HL-60 (cell line): ENCODE results near the gene ZNF891.

ENCODE experiments used
- DNase-seq, 2 experiments: peaks; one replicate each; pipeline ENCODE4 v3.0.0-alpha.2; 2010 to 2020; ENCODE audit warnings: low read depth in 1 of 2, low spot score in 1 of 2
- H3K27ac ChIP-seq: fragments of 250-450 bp; sonication (Bioruptor Pico); replicated peaks from 2 replicates; pipeline ENCODE4 v1.5.1; 2020; ENCODE audit warnings: mild to moderate bottlenecking, moderate library complexity
- H3K27me3 ChIP-seq: fragments of 250-450 bp; sonication (Bioruptor Pico); 2 replicates; pipeline ENCODE4 v1.5.1; 2021; ENCODE audit warnings: mild to moderate bottlenecking, moderate library complexity; ENCODE audit not compliant: insufficient read depth, poor library complexity, severe bottlenecking
- H3K4me3 ChIP-seq: replicated peaks from 2 replicates; pipeline ENCODE4 v1.5.1; 2011; ENCODE audit warnings: mild to moderate bottlenecking, control low read depth, low read length; ENCODE audit not compliant: insufficient read depth
- CTCF ChIP-seq: IDR thresholded peaks from one replicate; pipeline ENCODE4 v1.5.1; 2011; ENCODE audit warnings: low read length, control low read depth, inconsistent platforms; ENCODE audit not compliant: insufficient read depth
- GABPA ChIP-seq: IDR thresholded peaks from 2 replicates; pipeline ENCODE4 v1.6.1; 2012; ENCODE audit warnings: low read depth
- POLR2AphosphoS5 ChIP-seq: IDR thresholded peaks from 2 replicates; pipeline ENCODE4 v1.6.1; 2012; ENCODE audit warnings: low read depth
- REST ChIP-seq: IDR thresholded peaks from 2 replicates; pipeline ENCODE4 v1.6.1; 2012; ENCODE audit warnings: low read depth; ENCODE audit not compliant: insufficient replicate concordance
- SPI1 ChIP-seq: IDR thresholded peaks from 2 replicates; pipeline ENCODE4 v1.6.1; 2012; ENCODE audit warnings: low read depth, mild to moderate bottlenecking, borderline replicate concordance

Gene ZNF891

GRCh38 chr12:133106253-133106652, 23.8 kb downstream of the ZNF891 start:
- TF ChIP-seq REST (no peak), SPI1 (no peak), GABPA (no peak), POLR2AphosphoS5 (peak; percentile 14; the same call in 1 of the 2 replicates), CTCF (no peak)
- no peak for DNase-seq
- Histone ChIP-seq H3K27me3 (no peaks in the 10 kb centered on the region), H3K27ac (no peak overlapping the region), H3K4me3 (no peak overlapping the region)

- no peak overlapping the region for H3K4me3 ChIP-seq
Measured at GRCh38 chr12:133105620-133106019, 24.5 kb downstream of the ZNF891 start.

GRCh38 chr12:133083345-133083744, 46.7 kb downstream of the ZNF891 start:
- no peak overlapping the region for H3K27ac ChIP-seq
- no peak overlapping the region for H3K4me3 ChIP-seq
- no peaks in the 10 kb centered on the region for H3K27me3 ChIP-seq
- no peak for TF ChIP-seq SPI1
- no peak for TF ChIP-seq GABPA
- no peak for TF ChIP-seq CTCF
- TF ChIP-seq REST: no peak
- TF ChIP-seq POLR2AphosphoS5: no peak
- no peak for DNase-seq

More at GRCh38 chr12:133105620-133106019, 24.5 kb downstream of the ZNF891 start:
- TF ChIP-seq REST: no peak
- no peak for TF ChIP-seq CTCF
- no peak for TF ChIP-seq POLR2AphosphoS5
- no peak for TF ChIP-seq GABPA
- no peak for TF ChIP-seq SPI1
- H3K27ac ChIP-seq: no peak overlapping the region
- no peaks in the 10 kb centered on the region for H3K27me3 ChIP-seq
- DNase-seq: no peak
